PC-9 (cell line): ENCODE measurements around the gene PHACTR1. TPM values are rescaled to one million over a fixed set of nuclear protein-coding genes. Genes with fewer than 3 reads are reported as not detected.

Experiments
- BruUV-seq: library from RNA; stranded (reverse); fragments of 400-500 nt; replicated peaks from 2 replicates; lab custom pipeline; 2021; lab: Mats Ljungman, UMichigan
- CTCF ChIA-PET: fragments of 300-600 bp; sonication (Branson Sonifier 250); formaldehyde crosslinking; loops from one replicate; lab custom pipeline; 2022; ENCODE audit warnings: antibody characterized with exemption; lab: Charles Lee
- POLR2A ChIA-PET: fragments of 300-600 bp; sonication (Branson Sonifier 250); formaldehyde crosslinking; loops from one replicate; lab custom pipeline; 2022; ENCODE audit warnings: antibody characterized with exemption; ENCODE audit not compliant: unreplicated experiment; lab: Charles Lee
- DNase-seq, 2 experiments: peaks; one replicate each; pipeline versions ENCODE4 v3.0.0 to v3.0.0-alpha.2; 2015 to 2022; ENCODE audit warnings: mixed read lengths in 1 of 2
- H2AFZ ChIP-seq: fragments of 200-600 bp; sonication (generic); 2 replicates; pipeline ENCODE4 v1.8.1; 2017; ENCODE audit warnings: antibody characterized with exemption
- H3F3A ChIP-seq: fragments of 200-600 bp; sonication (generic); 2 replicates; pipeline ENCODE4 v1.8.1; 2017; ENCODE audit warnings: antibody characterized with exemption, mild to moderate bottlenecking, low read depth; ENCODE audit not compliant: insufficient read depth
- H3K27ac ChIP-seq: fragments of 200-600 bp; sonication (generic); 2 replicates; pipeline ENCODE4 v1.6.1; 2016; ENCODE audit warnings: mixed run types
- H3K27me3 ChIP-seq: fragments of 200-600 bp; sonication (generic); 2 replicates; pipeline ENCODE4 v1.6.1; 2016; ENCODE audit warnings: low read depth, mixed run types; ENCODE audit not compliant: insufficient read depth
- H3K36me3 ChIP-seq: fragments of 200-600 bp; sonication (generic); 2 replicates; pipeline ENCODE4 v1.6.1; 2016; ENCODE audit warnings: low read depth, mixed run types
- H3K4me1 ChIP-seq: fragments of 200-600 bp; sonication (generic); replicated peaks from 2 replicates; pipeline ENCODE4 v1.6.1; 2016; ENCODE audit warnings: mixed run types; ENCODE audit not compliant: insufficient read depth
- H3K4me2 ChIP-seq: fragments of 200-600 bp; sonication (generic); 2 replicates; pipeline ENCODE4 v1.6.1; 2017; ENCODE audit warnings: mixed run types
- H3K4me3 ChIP-seq: fragments of 200-600 bp; sonication (generic); 2 replicates; pipeline ENCODE4 v1.6.1; 2016; ENCODE audit warnings: mixed run types
- H3K79me2 ChIP-seq: fragments of 200-600 bp; sonication (generic); 2 replicates; pipeline ENCODE4 v1.6.1; 2017; ENCODE audit warnings: low read depth, mixed run types
- H3K9me2 ChIP-seq: fragments of 200-600 bp; sonication (generic); 2 replicates; pipeline ENCODE4 v1.8.1; 2017; ENCODE audit warnings: mild to moderate bottlenecking; ENCODE audit not compliant: insufficient read depth
- H3K9me3 ChIP-seq: fragments of 200-600 bp; sonication (generic); 2 replicates; pipeline ENCODE4 v1.8.1; 2016; ENCODE audit warnings: low read depth; ENCODE audit not compliant: insufficient read depth
- H4K20me1 ChIP-seq: fragments of 200-600 bp; sonication (generic); 2 replicates; pipeline ENCODE4 v1.8.1; 2017; ENCODE audit not compliant: insufficient read depth
- EZH2 ChIP-seq: fragments of 200-600 bp; sonication (generic); IDR thresholded peaks from 2 replicates; pipeline ENCODE4 v1.8.0; 2017; ENCODE audit warnings: antibody characterized with exemption, low read depth
- intact Hi-C: fragments of 100-400 bp; cut with micrococcal nuclease; formaldehyde crosslinking; loops from one replicate; pipeline ENCODE4 v1.10.0; 2022; ENCODE audit not compliant: unreplicated experiment
- total RNA-seq: library from RNA; stranded (reverse); gene quantifications from 2 replicates; pipeline ENCODE4 v1.2.3, GENCODE V29; 2021
- TF ChIP-seq, protein P1 (sequence below): fragments of 200-600 bp; sonication (generic); conservative IDR thresholded peaks from 2 replicates; pipeline ENCODE4 v1.6.1; 2017; ENCODE audit warnings: mixed run types, antibody characterized with exemption, mild to moderate bottlenecking, moderate library complexity

The PHACTR1 gene
- total RNA-seq, 1 experiment from 2014 or later: not detected

DNA sequence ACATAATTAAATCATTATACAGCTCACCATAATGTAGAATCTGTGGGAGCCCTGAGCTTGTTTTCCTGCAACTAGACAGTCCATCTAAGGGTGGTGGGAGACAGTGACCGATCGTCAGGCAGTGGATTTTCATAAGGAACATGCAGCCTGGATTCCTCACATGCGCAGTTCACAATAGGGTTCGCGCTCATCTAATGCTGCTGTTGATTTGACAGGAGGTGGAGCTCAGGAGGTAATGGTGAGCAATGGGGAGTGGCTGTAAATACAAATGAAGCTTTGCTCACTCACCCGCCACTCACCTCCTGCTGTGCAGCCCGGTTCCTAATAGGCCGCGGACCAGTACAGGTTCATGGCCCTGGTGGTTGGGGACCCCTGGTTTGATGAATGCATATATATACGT is 470.3 kb downstream of the PHACTR1 start:
- CTCF ChIA-PET: interaction anchor here (0.5 kb wide), 1 partner anchor 91 kb away, joined by 9 read pairs; no protein-coding TSS in a partner anchor
- intact Hi-C loops: no loop called here
- POLR2A ChIA-PET: no interaction called here

DNA sequence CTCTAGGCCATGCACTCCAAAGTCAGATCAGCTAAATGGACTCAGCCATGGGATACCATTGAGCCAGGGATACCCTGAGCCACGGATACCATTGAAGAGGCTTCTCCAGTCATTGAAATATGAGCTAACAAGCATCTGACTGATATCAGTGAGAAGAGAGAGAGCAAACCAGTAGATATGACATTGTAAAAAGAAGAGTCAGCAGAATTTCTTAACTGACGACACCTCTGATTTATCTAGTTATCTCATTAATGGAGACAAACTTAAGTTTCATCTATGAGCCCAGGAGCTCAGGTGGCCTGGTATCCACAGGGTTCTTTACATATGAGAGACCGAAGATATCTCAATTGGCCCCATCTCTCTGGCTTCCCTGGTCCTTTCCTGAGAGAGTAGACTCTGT is 471.1 kb downstream of the PHACTR1 start:
- TF ChIP-seq, protein P1, sequence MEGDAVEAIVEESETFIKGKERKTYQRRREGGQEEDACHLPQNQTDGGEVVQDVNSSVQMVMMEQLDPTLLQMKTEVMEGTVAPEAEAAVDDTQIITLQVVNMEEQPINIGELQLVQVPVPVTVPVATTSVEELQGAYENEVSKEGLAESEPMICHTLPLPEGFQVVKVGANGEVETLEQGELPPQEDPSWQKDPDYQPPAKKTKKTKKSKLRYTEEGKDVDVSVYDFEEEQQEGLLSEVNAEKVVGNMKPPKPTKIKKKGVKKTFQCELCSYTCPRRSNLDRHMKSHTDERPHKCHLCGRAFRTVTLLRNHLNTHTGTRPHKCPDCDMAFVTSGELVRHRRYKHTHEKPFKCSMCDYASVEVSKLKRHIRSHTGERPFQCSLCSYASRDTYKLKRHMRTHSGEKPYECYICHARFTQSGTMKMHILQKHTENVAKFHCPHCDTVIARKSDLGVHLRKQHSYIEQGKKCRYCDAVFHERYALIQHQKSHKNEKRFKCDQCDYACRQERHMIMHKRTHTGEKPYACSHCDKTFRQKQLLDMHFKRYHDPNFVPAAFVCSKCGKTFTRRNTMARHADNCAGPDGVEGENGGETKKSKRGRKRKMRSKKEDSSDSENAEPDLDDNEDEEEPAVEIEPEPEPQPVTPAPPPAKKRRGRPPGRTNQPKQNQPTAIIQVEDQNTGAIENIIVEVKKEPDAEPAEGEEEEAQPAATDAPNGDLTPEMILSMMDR: no peak
- no peak for TF ChIP-seq EZH2
- intact Hi-C loops: no loop called here
- POLR2A ChIA-PET: no interaction called here
- DNase-seq: no peak
- no peak overlapping the region for H2AFZ ChIP-seq
- H3K4me2 ChIP-seq: no peak overlapping the region
- CTCF ChIA-PET: no interaction called here
- no peaks in the 10 kb centered on the region for H3K36me3 ChIP-seq
- no peaks in the 10 kb centered on the region for H3K79me2 ChIP-seq
- no peaks in the 10 kb centered on the region for H3K9me2 ChIP-seq
- peaks cover 95% of the 10 kb centered on the region for H3K27me3 ChIP-seq
- H3K9me3 ChIP-seq: no peaks in the 10 kb centered on the region
- no peak overlapping the region for H3K4me3 ChIP-seq
- no peaks in the 10 kb centered on the region; the same call in 1 of the 2 replicates for H4K20me1 ChIP-seq
- H3F3A ChIP-seq: no peaks in the 10 kb centered on the region
- H3K27ac ChIP-seq: no peak overlapping the region
- BruUV-seq: no TSS peak
- no peaks in the 10 kb centered on the region for H3K4me1 ChIP-seq

More for the DNA sequence above, 470.3 kb downstream of the PHACTR1 start:
- Histone ChIP-seq H2AFZ (no peak overlapping the region), H3K27me3 (peaks cover 95% of the 10 kb centered on the region), H3K4me3 (no peak overlapping the region), H3K4me2 (no peak overlapping the region), H4K20me1 (no peaks in the 10 kb centered on the region; the same call in 1 of the 2 replicates), H3K79me2 (no peaks in the 10 kb centered on the region), H3K27ac (no peak overlapping the region), H3K4me1 (no peaks in the 10 kb centered on the region), H3K9me2 (no peaks in the 10 kb centered on the region), H3F3A (no peaks in the 10 kb centered on the region), H3K9me3 (no peaks in the 10 kb centered on the region), H3K36me3 (no peaks in the 10 kb centered on the region)
- TF ChIP-seq, protein P1: no peak
- TF ChIP-seq EZH2: no peak
- BruUV-seq: no TSS peak
- no peak for DNase-seq

DNA sequence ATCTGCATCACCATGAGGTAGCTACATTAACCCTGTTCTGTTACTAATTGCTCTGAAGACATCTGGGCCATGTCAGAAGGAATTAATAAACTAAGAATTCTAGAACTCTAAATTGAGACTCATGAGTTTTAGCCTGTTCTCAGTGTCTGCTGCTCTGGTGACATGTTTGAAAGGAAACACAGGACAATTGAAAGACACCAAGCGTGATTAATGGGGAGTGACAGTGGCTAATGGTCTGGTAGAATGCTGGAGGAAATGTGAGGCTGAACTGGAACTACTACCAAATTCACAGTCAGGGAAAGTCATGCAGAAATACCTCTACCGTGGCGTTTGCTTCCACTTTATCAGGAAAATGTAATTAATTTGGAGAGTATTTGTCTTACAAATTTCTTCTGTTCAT is 471.7 kb downstream of the PHACTR1 start:
- Histone ChIP-seq H3K9me3 (no peaks in the 10 kb centered on the region), H3K4me1 (no peaks in the 10 kb centered on the region), H3K4me2 (no peak overlapping the region), H3K79me2 (no peaks in the 10 kb centered on the region), H3K27me3 (peaks cover 95% of the 10 kb centered on the region), H3F3A (no peaks in the 10 kb centered on the region), H3K27ac (no peak overlapping the region), H3K4me3 (no peak overlapping the region), H4K20me1 (no peaks in the 10 kb centered on the region; the same call in 1 of the 2 replicates), H2AFZ (no peak overlapping the region), H3K36me3 (no peaks in the 10 kb centered on the region), H3K9me2 (no peaks in the 10 kb centered on the region)
- DNase-seq: no peak
- no TSS peak for BruUV-seq
- ChIA-PET POLR2A (no interaction called here), CTCF (no interaction called here)
- no peak for TF ChIP-seq EZH2
- TF ChIP-seq, protein P1: no peak
- intact Hi-C loops: no loop called here
